Measurements from ENCODE around the gene SLX4IP.

Gene SLX4IP

GRCh38 chr20:10467681-10468339 is 32.7 kb downstream of the SLX4IP start:
- no peak for DNase-seq

GRCh38 chr20:10468340-10468845 is 33.3 kb downstream of the SLX4IP start:
- no peak for DNase-seq

- no peak for DNase-seq
Observed at GRCh38 chr20:10469056-10469455, 34.0 kb downstream of the SLX4IP start.

DNA sequence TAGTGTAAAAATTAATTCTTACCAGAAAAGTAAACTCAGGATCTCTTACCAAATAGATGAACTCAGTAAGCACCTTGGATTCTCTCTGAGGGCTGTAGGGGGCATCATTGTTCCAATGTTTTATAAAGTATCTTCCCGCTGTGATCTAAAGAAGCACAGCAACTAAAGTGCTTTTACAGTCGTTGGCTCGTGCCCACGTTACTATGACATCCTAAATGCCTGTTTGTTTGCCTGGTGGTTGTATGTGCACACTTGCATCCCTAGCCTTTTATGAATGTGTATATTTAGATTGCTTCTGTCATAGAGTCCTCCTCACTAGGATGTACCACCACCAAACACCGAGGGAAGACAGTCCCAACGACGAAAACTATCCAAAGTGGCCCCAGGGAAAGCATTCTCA is 34.5 kb downstream of the SLX4IP start:
- no peak for DNase-seq

DNA sequence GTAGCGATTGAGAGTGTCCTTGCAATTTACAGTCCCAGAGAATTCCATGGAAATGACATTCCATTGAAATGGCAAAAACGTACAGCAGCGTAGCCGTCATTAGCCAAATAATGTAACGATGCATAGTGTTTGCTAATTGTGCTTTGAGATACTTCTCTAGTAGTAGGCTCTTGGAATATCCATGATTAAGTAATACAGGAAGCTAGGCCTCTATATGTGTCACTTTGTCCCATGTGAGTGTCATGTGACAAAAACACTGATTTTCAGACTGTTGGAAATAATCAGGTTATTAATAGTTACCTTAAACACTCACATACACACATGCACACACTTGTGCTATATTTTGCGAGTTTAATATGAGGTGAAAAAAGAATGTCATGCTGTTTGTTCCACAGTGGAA is 35.2 kb downstream of the SLX4IP start:
- no peak for DNase-seq

GRCh38 chr20:10472871-10473270 is 37.8 kb downstream of the SLX4IP start:
- DNase-seq = no peak

GRCh38 chr20:10474606-10475184 is 39.6 kb downstream of the SLX4IP start:
- no peak for DNase-seq

DNA sequence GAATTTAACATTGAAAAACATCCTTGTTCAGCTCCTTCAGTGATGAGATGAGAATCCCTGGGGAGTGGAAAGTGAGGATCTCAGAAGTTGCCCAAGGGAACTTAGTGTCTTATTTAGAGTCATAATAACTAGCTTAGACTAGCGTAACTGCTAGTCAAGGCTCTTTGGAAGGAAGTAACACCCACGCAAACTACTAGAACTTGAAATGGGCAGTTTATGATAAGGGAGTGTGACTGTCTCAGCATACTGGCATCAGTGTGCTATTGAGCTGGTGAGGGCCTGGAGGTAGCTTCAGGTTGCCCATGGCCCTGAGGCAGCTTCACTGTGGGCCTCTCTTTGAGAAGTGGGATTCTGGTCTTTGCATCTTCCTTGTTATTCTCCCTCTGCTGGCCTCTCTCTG is 40.1 kb downstream of the SLX4IP start:
- no peak for DNase-seq

GRCh38 chr20:10476319-10476724 is 41.2 kb downstream of the SLX4IP start:
- no peak for DNase-seq

DNA sequence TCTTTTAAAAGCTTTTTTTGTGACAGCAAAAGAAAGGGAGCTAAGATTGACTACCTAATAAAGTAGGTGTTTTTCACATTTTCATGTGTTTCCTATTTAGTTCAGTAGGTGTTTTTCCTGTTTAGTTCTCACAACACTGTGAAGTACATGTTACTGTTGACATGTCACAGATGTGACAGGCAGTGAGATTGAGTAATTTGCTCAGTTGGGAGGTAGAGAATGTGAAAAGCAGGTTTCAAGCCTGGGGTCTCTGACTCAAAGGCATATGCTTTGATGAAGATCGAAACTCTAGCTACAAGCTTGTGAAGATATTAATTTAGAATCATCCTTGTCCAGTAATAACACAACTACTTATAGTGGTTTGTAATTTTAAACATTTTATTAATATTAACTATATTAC is 43.1 kb downstream of the SLX4IP start:
- DNase-seq = no peak

DNA sequence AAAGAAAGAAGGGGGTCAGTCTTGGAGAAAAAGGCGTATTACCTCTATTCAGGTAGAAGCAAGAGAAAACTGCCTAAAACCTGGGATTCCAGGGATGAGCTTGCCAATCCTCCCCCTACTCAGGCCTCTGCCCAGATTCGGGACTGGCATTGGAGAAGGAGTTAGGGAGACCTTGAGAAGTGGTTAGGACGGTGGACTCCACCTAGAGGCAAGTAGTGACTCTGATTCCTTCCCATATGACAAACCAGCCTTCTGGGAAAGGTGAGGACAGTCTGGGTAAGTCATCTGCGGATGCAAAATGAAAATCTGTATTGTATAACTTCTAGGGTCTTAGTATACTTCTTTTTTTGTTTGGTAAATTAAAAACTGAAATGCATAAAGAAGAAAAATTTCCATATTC is 43.8 kb downstream of the SLX4IP start:
- no peak for DNase-seq

- DNase-seq = no peak
Observed at GRCh38 chr20:10481676-10482075, 46.6 kb downstream of the SLX4IP start.

- DNase-seq = no peak
Observed at GRCh38 chr20:10483691-10484090, 48.6 kb downstream of the SLX4IP start.

DNA sequence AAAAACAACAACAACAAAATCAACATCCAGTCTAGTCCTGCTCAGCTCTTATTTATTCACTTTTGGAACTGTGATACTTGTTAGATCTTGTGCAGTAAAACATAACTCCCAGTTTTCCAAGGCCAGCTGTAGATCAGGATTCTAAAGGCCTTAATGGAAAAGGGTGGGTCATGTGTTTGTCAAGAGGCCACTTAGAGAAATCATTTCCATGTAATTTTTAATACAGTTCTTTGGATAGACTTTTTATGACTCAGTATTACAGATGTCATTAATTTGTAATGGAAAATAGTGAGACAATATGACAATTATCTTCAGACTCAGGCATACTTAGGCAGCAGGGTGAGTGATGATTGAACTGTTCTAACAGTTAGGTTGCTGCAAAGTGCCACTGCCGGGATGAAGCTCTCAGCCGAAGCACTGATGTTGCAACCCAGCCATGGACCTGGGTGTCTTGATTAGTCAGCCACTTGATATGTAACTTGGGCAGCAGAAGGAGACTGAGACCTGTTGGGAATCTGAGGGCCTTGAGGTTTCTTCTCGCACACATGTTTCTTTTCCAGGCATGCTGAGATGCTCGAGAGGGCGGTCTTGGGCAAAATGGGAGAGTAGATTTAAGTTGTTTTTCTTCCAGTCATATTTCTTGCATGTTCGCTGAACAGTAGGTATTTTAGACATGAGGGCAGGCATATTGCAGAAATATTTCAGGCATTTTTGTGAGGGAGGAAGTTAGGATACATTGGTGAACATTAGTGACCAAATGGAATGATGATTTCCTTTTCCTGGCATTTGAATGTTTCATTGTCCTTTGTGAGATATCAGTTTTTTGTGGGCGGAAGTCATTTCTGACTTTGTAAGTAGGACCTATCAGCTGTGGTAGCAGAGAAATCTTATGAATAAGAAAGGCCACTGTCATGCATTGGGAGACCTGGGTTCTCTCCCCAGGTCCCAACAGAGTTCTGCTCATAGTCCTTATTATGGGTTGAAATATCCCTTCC is 52.3 kb downstream of the SLX4IP start:
- no peak for DNase-seq

- DNase-seq = no peak
Observed at GRCh38 chr20:10488534-10488933, 53.4 kb downstream of the SLX4IP start.

- no peak for DNase-seq
Observed at GRCh38 chr20:10489853-10490252, 54.7 kb downstream of the SLX4IP start.

GRCh38 chr20:10490257-10490656 is 55.2 kb downstream of the SLX4IP start:
- no peak for DNase-seq

DNA sequence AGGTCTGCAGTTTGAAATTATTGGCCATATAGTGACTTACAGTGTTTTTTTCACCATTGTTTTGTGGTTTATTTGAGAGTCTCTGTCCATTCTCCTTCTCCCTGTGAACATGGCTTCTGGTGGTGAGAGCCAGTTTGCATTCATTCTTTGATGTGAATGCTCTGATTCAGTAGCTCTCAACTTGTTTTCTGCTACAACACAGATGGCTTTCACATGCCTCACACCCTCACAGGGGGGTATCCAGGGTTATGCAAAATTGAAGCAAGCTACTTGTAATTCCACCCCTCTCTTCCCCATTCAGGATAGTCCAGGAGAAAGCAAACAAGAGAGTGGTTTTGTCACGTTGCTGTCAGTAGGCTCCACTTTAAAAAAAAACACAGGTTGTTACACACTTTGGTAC is 55.6 kb downstream of the SLX4IP start:
- no peak for DNase-seq

DNA sequence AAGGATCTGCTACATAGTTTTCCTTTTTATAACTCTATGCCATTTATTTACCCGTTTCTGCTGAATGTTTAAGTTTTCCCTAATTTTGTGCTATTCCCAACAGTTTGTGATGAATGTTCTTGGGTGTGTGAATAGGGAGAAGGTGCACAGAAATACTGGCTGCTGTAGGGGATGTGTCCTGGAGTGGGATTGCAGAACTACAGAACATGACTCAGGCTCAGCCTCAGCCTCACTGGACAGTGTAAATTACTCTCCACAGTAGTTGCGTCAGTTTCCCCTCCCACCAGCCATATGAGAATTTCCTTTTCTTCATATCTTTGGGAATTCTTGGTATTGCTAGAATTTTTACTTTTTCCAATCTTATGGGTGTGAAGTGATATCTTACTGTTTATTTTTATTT is 57.0 kb downstream of the SLX4IP start:
- no peak for DNase-seq

DNA sequence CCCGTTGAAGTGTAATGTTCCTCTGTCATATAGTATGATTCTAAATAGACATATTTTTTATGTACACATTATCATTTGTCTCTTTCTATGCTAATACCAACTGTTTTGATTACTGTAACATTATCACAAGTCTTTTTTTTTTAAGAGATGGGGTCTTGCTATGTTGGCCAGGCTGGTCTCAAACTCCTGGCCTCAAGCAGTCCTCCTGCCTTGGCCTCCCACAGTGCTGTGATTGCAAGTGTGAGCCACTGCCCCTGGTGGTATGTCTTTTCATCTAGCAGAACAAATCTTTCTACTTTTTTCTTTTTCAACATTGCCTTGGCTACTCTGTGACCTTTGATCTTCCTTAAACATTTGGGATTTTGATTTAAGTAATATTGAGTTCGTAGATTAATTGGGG is 57.7 kb downstream of the SLX4IP start:
- no peak for DNase-seq

DNA sequence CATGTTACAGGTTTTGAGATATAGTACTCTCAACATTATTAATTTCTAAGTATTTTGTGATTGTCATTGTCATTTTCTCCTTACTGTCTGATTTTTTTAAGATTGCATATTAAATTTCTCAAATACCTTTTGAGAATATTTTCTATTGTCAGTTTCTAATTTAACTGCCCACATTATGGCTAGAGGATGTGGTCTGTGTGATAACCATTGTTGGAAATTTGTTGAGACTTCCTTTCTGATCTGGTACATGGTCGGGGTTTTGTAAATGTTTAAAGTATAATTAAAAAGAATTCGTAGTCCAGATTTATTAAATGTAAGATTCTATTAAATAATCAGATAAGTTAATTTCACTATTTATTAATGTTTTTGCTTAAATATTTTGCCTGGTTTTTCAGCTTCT is 60.1 kb downstream of the SLX4IP start:
- no peak for DNase-seq

- no peak for DNase-seq
Observed at GRCh38 chr20:10496465-10496864, 61.4 kb downstream of the SLX4IP start.

DNA sequence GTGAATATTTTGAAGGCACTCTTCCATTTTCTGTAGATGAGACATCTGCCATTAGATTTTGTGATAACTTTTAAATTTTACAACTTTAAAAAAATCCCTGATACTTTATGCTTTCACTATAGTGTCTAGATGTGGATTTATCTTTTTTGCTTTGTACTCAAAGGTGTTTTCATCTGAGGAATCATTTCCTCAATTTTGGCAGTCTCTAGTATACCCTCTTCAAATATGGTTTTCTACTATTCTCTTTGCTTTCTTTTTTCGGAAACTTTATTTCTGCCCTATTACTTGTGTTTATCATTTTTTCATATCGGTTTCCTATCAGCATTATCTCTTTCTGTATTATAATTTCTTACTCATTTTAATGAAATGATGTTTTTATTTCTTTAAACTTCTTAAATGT is 62.2 kb downstream of the SLX4IP start:
- no peak for DNase-seq

GRCh38 chr20:10497791-10498190 is 62.7 kb downstream of the SLX4IP start:
- no peak for DNase-seq
